ENCODE measurements around the gene ASB16. TPM values are rescaled to one million over a fixed set of nuclear protein-coding genes. Genes with fewer than 3 reads are reported as not detected.

The ASB16 gene
- total and polyA plus RNA-seq, 4 donors = 0.02 to 0.37 (median 0.08) TPM; not detected in 1

DNA sequence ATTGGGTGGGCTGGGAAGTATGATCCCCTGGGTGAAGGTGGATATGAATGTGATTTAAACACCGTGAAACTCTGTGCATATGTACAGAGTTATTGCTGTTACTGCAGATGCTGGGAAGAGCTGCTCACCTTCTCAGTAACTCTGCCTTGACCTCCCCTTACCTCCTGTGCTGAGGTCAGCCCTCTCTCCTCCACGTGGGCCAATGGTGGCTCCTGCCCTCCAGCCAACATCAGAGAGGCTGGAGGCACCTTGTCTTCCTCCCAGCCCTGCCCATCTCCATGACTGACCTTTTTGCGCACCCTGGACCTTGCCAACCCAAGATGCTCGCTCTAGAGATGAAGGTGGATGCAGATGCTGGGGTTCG lies 387 bp upstream of the ASB16 start (continued):
- TF ChIP-seq, protein P1, sequence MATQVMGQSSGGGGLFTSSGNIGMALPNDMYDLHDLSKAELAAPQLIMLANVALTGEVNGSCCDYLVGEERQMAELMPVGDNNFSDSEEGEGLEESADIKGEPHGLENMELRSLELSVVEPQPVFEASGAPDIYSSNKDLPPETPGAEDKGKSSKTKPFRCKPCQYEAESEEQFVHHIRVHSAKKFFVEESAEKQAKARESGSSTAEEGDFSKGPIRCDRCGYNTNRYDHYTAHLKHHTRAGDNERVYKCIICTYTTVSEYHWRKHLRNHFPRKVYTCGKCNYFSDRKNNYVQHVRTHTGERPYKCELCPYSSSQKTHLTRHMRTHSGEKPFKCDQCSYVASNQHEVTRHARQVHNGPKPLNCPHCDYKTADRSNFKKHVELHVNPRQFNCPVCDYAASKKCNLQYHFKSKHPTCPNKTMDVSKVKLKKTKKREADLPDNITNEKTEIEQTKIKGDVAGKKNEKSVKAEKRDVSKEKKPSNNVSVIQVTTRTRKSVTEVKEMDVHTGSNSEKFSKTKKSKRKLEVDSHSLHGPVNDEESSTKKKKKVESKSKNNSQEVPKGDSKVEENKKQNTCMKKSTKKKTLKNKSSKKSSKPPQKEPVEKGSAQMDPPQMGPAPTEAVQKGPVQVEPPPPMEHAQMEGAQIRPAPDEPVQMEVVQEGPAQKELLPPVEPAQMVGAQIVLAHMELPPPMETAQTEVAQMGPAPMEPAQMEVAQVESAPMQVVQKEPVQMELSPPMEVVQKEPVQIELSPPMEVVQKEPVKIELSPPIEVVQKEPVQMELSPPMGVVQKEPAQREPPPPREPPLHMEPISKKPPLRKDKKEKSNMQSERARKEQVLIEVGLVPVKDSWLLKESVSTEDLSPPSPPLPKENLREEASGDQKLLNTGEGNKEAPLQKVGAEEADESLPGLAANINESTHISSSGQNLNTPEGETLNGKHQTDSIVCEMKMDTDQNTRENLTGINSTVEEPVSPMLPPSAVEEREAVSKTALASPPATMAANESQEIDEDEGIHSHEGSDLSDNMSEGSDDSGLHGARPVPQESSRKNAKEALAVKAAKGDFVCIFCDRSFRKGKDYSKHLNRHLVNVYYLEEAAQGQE (IDR thresholded peaks at IDR 0.05) = no peak

DNA sequence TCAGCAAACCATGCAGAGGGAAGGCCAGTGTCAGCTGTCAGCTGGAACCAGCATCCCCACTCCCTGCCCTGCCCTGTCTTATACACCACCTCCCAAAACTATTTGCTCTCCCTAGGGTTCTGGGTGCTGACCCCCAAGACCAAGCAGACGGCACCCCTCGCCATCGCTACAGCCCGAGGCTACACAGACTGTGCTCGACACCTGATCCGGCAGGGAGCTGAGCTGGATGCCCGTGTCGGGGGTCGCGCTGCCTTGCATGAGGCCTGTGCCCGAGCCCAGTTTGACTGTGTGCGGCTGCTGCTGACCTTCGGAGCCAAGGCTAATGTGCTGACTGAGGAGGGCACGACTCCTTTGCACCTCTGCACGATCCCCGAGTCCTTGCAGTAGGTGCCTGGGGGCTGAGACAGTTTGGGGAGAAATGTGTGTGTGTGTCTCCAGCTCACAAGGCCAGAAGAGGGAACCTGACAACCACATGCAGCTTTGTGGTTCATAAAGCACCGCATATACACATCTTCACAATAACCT lies 1.5 kb downstream of the ASB16 start:
- 84% methylated on average over 17 of the region's 17 CpGs for WGBS
- Histone ChIP-seq H3K4me1 (ENCODE audit: control insufficient read depth in 4 of 4, insufficient read depth in 4 of 4, low read length in 3 of 4) (peaks cover 0 to 13% (median 4%) of the 10 kb centered on the region in 4 donors), H3K27ac (ENCODE audit: low read depth in 1 of 2, low read length in 2 of 2) (no peak overlapping the region), H3K9me3 (ENCODE audit: control insufficient read depth in 4 of 4, low read length in 3 of 4) (no peaks in the 10 kb centered on the region), H3K27me3 (ENCODE audit: control insufficient read depth in 4 of 4, insufficient read depth in 4 of 4, low read length in 3 of 4) (no peaks in the 10 kb centered on the region), H3K9ac (ENCODE audit: low read depth in 1 of 2, low read length in 2 of 2) (no peak overlapping the region), H3K4me3 (ENCODE audit: low read depth in 1 of 3, low read length in 3 of 3) (no peak overlapping the region), H3K36me3 (ENCODE audit: control insufficient read depth in 4 of 4, insufficient read depth in 3 of 4, low read depth in 1 of 4, low read length in 3 of 4) (peaks cover 0 to 2% (median 0%) of the 10 kb centered on the region in 4 donors)
- TF ChIP-seq TAF1 (conservative IDR thresholded peaks at IDR 0.05) (no peak), JUND (IDR thresholded peaks at IDR 0.05) (no peak), HNF4A (conservative IDR thresholded peaks at IDR 0.05) (no peak), NR2F2 (IDR thresholded peaks at IDR 0.05) (no peak), RAD21 (IDR thresholded peaks at IDR 0.05) (no peak), HNF4G (IDR thresholded peaks at IDR 0.05) (no peak), SP1 (IDR thresholded peaks at IDR 0.05) (no peak), GABPA (IDR thresholded peaks at IDR 0.05 in 1 of 2, conservative IDR thresholded peaks at IDR 0.05 in 1 of 2) (no peak), EGR1 (IDR thresholded peaks at IDR 0.05; ENCODE audit: low read depth in 2 of 2) (no peak), FOXA2 (IDR thresholded peaks at IDR 0.05) (no peak), FOXA1 (IDR thresholded peaks at IDR 0.05) (no peak), RXRA (IDR thresholded peaks at IDR 0.05) (no peak), YY1 (IDR thresholded peaks at IDR 0.05) (no peak)
- TF ChIP-seq, protein P2, sequence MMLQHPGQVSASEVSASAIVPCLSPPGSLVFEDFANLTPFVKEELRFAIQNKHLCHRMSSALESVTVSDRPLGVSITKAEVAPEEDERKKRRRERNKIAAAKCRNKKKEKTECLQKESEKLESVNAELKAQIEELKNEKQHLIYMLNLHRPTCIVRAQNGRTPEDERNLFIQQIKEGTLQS (IDR thresholded peaks at IDR 0.05) = no peak
- TF ChIP-seq, protein P1 (IDR thresholded peaks at IDR 0.05) = no peak
- TF ChIP-seq, protein P3, sequence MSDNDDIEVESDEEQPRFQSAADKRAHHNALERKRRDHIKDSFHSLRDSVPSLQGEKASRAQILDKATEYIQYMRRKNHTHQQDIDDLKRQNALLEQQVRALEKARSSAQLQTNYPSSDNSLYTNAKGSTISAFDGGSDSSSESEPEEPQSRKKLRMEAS (IDR thresholded peaks at IDR 0.05) = no peak
- TF ChIP-seq, protein P4, sequence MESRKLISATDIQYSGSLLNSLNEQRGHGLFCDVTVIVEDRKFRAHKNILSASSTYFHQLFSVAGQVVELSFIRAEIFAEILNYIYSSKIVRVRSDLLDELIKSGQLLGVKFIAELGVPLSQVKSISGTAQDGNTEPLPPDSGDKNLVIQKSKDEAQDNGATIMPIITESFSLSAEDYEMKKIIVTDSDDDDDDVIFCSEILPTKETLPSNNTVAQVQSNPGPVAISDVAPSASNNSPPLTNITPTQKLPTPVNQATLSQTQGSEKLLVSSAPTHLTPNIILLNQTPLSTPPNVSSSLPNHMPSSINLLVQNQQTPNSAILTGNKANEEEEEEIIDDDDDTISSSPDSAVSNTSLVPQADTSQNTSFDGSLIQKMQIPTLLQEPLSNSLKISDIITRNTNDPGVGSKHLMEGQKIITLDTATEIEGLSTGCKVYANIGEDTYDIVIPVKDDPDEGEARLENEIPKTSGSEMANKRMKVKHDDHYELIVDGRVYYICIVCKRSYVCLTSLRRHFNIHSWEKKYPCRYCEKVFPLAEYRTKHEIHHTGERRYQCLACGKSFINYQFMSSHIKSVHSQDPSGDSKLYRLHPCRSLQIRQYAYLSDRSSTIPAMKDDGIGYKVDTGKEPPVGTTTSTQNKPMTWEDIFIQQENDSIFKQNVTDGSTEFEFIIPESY (IDR thresholded peaks at IDR 0.05) = no peak
- TF ChIP-seq, protein P5, sequence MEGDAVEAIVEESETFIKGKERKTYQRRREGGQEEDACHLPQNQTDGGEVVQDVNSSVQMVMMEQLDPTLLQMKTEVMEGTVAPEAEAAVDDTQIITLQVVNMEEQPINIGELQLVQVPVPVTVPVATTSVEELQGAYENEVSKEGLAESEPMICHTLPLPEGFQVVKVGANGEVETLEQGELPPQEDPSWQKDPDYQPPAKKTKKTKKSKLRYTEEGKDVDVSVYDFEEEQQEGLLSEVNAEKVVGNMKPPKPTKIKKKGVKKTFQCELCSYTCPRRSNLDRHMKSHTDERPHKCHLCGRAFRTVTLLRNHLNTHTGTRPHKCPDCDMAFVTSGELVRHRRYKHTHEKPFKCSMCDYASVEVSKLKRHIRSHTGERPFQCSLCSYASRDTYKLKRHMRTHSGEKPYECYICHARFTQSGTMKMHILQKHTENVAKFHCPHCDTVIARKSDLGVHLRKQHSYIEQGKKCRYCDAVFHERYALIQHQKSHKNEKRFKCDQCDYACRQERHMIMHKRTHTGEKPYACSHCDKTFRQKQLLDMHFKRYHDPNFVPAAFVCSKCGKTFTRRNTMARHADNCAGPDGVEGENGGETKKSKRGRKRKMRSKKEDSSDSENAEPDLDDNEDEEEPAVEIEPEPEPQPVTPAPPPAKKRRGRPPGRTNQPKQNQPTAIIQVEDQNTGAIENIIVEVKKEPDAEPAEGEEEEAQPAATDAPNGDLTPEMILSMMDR (IDR thresholded peaks at IDR 0.05; ENCODE audit: low read depth, low read length, missing input control) = no peak
- DNase-seq (ENCODE audit: low spot score) = no peak

Data from liver (tissue), 9 donors.